ENCODE data around the gene FAM171A2.

The FAM171A2 gene

DNA sequence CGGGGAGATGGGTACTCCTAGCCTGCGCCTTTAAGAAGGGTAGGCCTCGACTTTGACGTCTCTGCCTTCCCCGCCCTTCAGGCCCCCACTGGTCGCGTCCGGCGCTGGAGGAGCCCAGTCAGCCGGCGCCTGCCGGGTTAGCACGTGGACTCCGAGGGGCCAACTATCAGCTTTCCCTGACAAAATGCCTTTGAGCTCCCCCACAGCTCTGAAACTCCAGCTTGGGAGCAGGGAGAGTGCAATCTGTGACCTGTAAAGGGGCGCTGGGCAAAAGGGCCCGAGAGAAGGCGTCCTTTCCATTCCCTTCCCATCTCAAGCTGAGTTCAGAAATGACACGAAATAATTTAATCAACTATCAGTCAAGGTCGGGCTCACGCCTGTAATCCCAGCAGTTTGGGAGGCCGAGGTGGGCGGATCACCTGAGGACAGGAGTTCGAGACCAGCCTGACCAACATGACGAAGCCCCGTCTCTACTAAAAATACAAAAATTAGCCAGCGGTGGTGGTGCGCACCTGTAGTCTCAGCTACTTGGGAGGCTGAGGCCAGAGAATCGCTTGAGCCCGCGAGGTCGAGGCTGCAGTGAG, 36.7 kb downstream of the FAM171A2 start:
- Mint-ChIP-seq H3K4me1 (peaks cover 46% of the 10 kb centered on the region), H3K9me3 (no peaks in the 10 kb centered on the region), H3K4me3 (peak overlapping the region; percentile 79 to 85), H3K27ac (peak overlapping the region in 1 of 2 donors; percentile 59), H3K27me3 (no peaks in the 10 kb centered on the region)
- DNase-seq, result peak; percentile 92 to 97
- ATAC-seq, result peak; percentile 81

DNA sequence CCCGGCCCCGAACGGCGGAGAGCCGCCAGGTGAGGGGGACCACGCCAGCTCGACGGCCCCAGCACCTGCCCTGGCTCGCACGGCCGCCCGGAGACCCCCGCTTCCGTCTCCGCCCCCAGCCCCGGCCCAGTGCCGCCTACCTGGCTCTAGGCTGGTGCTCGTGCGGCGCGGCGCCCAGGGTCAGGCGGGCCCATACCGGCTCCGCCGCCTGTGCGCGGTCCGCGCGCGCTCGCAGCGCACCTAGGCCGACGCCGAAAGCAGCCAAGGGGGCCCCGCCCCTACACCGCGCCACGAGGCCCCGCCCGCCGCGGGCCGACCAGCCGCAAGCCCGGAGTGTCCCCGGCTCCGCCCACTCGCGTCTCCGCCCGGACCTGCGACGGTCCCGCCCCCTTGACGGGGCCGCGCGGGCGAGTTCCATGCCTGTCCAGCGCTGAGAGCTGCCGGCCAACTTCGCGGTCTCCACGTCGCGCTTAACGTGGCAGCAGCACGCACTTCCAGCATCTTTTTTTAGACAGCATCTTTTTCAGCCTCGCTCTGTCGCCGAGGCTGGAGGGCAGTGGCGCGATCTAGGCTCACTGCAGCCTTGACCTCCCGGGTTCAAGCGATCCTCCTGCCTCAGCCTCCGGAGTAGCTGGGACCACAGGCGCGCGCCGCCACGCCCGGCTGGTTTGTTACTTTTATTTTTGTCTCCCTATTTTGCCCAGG, 38.9 kb downstream of the FAM171A2 start, which contains the start of gene SLC25A39:
SLC25A39 (minus strand) TSS at position 253 of the 705 bp plus-strand sequence. CDS start 1,261 bp downstream, outside the sequence.
- peak; percentile 95 to 98 for DNase-seq
- peak; percentile 83 for ATAC-seq
- peak within 1 kb of the TSS; percentile 95 to 97 for H3K27ac Mint-ChIP-seq
- H3K9me3 Mint-ChIP-seq, result no peaks in the 10 kb centered on the region
- H3K27me3 Mint-ChIP-seq, result no peaks in the 10 kb centered on the region
- H3K4me1 Mint-ChIP-seq, result peaks cover 37% of the 10 kb centered on the region
- H3K4me3 Mint-ChIP-seq, result peak within 1 kb of the TSS; percentile 96 to 97

DNA sequence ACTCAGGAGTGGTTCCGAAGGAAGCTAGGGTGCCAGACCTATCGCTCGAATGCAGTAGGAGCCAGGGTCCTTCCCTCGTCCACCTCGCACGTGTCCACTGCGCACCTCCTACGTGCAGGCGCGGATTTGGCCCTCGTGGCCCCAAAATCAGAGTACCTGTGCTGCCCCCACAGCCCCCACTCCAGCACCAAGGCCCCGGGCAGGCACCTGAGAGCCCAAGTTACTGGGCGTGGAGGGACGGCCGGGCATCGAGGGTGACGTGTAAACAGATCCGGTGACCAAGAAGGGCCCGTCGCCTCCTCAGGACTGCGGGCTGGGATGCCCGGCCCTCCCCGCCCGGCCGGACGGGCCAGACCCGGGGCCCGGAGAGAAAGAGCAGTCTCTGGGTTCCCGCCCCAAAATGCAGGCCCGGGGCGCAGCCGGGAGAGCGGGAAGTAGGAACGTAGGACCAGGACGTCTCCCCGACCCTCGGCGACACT, 39.5 kb downstream of the FAM171A2 start:
- no peak for DNase-seq
- Mint-ChIP-seq H3K9me3 (no peaks in the 10 kb centered on the region), H3K4me3 (peak overlapping the region; percentile 87 to 97), H3K4me1 (peaks cover 37% of the 10 kb centered on the region), H3K27me3 (no peaks in the 10 kb centered on the region), H3K27ac (peak overlapping the region; percentile 48 to 62)
- ATAC-seq, result peak; percentile 0

DNA sequence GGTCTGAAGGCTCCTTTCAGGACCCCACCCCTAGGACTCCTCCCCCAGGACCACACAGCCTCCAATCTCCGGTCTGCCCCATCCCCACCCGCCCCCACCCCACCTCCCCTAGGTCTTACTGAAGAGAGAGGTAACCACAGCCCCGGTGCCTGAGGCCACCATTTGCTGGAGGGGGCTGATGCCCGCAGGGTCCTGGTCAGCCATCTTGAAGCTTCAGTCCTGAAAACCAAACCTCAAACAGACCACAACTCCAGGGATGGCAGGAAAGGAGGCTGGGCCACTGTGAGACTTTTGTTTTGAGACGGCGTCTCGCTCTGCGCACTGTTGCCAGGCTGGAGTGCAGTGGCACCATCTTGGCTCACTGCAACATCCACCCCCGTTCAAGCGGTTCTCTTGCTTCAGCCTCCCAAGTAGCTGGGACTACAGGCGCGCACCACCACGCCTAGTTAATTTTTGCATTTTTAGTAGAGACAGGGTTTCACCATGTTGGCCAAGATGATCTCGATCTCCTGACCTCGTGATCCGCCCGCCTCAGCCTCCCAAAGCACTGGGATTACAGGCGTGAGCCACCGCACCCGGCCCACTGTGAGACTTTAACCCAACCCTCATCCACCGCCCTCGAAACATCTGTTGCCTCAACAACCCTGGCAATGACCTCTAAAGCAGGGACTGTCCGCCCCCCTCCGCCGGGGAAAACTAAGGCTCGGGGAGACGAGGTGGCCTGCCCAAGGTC, 40.1 kb downstream of the FAM171A2 start:
- Mint-ChIP-seq H3K4me1 (peaks cover 37% of the 10 kb centered on the region), H3K27ac (peak overlapping the region in 1 of 2 donors; percentile 48), H3K9me3 (no peaks in the 10 kb centered on the region), H3K27me3 (no peaks in the 10 kb centered on the region), H3K4me3 (peak overlapping the region; percentile 87 to 97)
- ATAC-seq (no peak), DNase-seq (no peak)

- DNase-seq, result no peak
- Mint-ChIP-seq H3K4me3 (peak overlapping the region in 1 of 2 donors; percentile 5), H3K9me3 (no peaks in the 10 kb centered on the region), H3K4me1 (peaks cover 37% of the 10 kb centered on the region), H3K27ac (no peak overlapping the region), H3K27me3 (peaks cover 10% of the 10 kb centered on the region)
- no peak for ATAC-seq
These were observed 41.3 kb downstream of the FAM171A2 start for GRCh38 chr17:44322236-44322895.

DNA sequence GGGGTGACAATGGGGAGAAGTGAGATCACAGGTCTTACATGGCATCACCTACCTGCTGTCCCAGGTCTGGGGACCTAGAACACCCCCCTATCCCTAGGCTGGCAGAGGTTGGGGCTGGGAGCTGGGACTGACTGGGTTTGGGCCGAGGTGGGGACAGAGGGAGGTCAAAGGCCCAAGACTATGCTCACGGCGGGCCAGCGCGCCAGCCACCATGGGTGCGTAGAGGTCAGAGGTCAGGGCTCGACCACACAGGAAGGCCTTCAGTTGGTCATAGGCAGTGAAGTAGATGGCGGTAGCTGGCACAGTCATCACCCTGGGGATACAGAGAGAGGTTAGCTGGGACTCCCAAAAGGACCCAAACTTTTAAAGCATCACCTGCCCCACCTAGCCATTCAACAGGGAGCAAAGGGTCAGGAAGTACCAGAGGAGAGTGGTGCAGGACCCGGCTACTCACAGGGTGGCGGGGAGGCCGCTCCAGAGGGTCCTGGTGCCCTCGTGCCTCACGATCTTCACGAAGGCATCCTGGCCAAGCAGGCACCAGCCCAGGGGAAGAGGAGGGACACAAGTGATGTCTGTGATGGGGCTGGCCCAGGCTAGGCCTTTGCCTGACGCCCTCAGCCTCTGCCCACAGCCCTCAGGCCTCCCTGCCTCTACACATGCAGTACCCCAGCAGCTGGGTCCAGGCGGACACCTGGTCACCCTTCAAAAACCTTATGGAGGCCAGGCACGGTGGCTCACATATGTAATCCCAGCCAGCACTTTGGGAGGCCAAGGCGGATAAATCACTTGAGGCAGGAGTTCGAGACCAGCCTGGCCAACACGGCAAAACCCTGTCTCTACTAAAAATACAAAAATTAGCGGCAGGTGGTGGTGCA, 42.2 kb downstream of the FAM171A2 start:
- DNase-seq, result no peak
- ATAC-seq, result no peak
- Mint-ChIP-seq H3K4me1 (peaks cover 33% of the 10 kb centered on the region), H3K9me3 (no peaks in the 10 kb centered on the region), H3K4me3 (no peak overlapping the region), H3K27me3 (peaks cover 19% of the 10 kb centered on the region), H3K27ac (no peak overlapping the region)

GRCh38 chr17:44320066-44320465, 43.6 kb downstream of the FAM171A2 start:
- peaks cover 33% of the 10 kb centered on the region for H3K27me3 Mint-ChIP-seq
- no peak for ATAC-seq
- H3K4me3 Mint-ChIP-seq, result no peak overlapping the region
- no peaks in the 10 kb centered on the region for H3K9me3 Mint-ChIP-seq
- H3K27ac Mint-ChIP-seq, result no peak overlapping the region
- no peak for DNase-seq
- H3K4me1 Mint-ChIP-seq, result peaks cover 37% of the 10 kb centered on the region

DNA sequence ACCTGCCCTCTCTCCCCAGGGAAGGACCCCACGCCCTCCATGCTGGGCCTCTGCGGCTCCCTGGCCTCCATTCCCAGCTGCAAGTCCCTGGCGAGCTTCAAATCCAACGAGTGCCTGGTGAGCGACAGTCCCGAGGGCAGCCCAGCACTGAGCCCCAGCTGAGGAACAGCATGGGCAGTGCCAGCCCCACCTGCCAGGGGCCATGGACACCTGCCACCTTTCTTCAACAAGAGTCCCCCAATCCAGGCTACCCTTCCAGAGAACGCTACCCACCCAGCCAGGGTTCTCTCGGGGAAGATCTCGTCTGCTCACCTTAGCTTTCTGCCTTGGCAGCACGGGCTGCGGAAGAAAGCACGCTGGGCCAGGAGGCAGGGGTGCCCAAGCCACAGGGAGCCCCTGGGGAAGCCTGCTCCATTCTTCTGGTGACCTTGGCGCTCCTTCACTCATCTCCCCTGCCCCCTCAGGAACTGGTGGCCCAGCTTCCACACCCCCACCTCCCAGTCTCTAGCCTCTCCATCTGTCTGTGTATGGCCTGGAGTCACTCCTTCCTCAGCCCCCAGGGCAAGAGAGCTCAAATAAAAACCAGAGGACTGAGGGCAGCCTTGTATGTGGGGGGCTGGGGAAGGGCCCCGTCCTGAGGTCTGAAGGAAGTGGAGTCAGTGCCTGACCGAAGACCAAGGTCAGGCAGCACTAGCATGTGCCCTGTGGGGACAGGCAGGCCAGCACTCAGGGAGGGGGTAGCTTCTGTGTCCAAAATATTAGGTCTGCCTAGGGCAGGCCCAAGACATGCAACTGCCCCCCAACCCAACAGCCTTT, 45.4 kb downstream of the FAM171A2 start:
- DNase-seq (no peak), ATAC-seq (no peak)
- Mint-ChIP-seq H3K4me3 (no peak overlapping the region), H3K9me3 (no peaks in the 10 kb centered on the region), H3K27ac (peak overlapping the region in 1 of 2 donors; percentile 88), H3K27me3 (peaks cover 51% of the 10 kb centered on the region), H3K4me1 (peaks cover 27% of the 10 kb centered on the region)

DNA sequence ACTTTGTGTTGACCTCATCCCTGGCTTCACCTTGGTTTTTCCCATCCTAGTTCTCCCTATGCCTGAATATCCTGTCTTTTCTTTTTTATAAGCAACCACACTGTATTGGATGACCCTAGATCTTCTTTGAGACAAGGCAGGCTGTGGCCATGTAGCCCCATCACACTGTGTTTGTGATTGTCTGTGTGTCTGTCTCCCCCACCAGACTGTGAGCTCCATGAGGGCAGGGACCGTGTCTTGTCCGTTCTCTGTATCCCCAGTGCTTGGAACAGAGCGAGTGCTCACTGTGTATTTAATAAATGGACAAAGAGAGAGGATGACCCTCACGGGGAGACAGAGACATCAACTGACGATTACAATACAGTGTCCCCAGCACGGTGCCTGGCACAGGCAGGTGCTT, 46.1 kb downstream of the FAM171A2 start:
- H3K4me3 Mint-ChIP-seq, result no peak overlapping the region

DNA sequence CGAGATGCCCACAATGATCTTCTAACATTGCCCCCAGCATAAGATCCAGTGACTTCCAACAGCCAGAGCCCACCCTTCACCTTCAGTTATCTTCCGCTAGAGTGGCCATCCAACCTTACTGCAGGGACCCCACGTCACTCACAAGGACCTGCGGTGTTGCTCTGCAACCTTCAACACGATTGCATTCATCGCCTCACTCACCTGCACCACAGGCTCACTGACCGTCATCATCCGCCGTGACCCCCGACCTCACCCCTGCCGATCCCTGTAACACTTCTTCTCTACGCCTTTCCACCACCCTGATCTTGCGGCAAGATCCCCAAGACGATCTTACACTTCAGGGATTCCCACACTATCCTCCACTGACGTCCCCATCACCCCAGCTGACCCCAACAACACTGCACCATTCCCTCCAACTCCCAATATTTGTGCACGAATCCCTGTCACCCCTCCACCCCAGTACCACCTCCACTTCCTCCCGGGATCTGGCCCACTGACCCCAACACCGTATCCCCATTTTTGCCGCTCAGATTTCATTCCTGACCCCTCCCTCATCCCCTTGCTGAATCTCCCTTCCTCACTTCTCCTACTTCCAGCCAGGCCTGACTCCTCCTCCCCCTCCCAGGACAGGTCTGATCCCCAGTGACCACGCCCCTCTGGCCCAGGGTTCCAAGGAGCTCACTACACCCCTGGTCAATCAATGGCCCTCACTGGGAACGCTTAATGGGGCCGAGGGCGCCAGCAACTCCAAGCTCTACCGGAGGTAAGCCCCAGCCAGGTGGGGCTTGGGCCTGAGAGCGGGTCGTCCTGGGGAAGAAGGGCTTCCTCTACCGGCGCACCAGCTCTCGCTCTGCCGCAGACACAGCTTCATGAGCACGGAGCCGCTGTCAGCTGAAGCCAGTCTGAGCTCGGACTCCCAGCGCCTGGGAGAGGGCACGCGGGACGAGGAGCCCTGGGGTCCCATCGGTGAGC, 47.6 kb downstream of the FAM171A2 start:
- H3K4me3 Mint-ChIP-seq, result peak overlapping the region; percentile 82 to 83
- H3K27ac Mint-ChIP-seq, result peak overlapping the region in 1 of 2 donors; percentile 27

More for the DNA sequence above, 46.1 kb downstream of the FAM171A2 start:
- DNase-seq (no peak), ATAC-seq (no peak)
- Mint-ChIP-seq H3K9me3 (no peaks in the 10 kb centered on the region), H3K4me1 (peaks cover 19% of the 10 kb centered on the region), H3K27me3 (peaks cover 58% of the 10 kb centered on the region), H3K27ac (no peak overlapping the region)

GRCh38 chr17:44314869-44315661, 48.6 kb downstream of the FAM171A2 start:
- H3K27me3 Mint-ChIP-seq, result peaks cover 71% of the 10 kb centered on the region
- peak; percentile 45 to 49 for DNase-seq
- ATAC-seq, result peak; percentile 76

More for the DNA sequence above, 47.6 kb downstream of the FAM171A2 start:
- no peak for DNase-seq
- Mint-ChIP-seq H3K9me3 (no peaks in the 10 kb centered on the region), H3K27me3 (peaks cover 66% of the 10 kb centered on the region), H3K4me1 (peaks cover 13% of the 10 kb centered on the region)
- ATAC-seq, result no peak

DNA sequence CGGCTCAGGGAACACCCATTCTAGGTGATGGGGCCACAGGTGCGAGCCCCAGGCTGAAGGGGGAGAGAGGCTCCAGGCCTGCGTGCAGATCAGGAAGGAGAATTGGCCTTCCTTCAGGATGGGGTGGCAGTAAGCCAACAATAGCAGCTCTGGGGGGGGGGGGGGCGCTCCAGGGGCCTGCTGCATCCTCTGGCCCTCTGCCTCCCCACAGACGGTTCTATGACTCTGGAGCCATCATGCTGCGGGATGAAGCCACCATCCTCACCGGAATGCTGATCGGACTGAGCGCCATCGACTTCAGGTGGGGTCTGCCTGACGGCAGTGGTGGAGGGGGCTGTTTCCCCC, 49.2 kb downstream of the FAM171A2 start:
- ATAC-seq (no peak), DNase-seq (no peak)
- Mint-ChIP-seq H3K27me3 (peaks cover 77% of the 10 kb centered on the region), H3K4me3 (peak overlapping the region; percentile 73 to 83), H3K9me3 (no peaks in the 10 kb centered on the region), H3K27ac (no peak overlapping the region), H3K4me1 (peaks cover 19% of the 10 kb centered on the region)

More at GRCh38 chr17:44314869-44315661, 48.6 kb downstream of the FAM171A2 start:
- peaks cover 14% of the 10 kb centered on the region for H3K4me1 Mint-ChIP-seq
- peak overlapping the region; percentile 82 to 83 for H3K4me3 Mint-ChIP-seq
- H3K27ac Mint-ChIP-seq, result no peak overlapping the region
- H3K9me3 Mint-ChIP-seq, result no peaks in the 10 kb centered on the region

Data from stimulated activated naive CD8-positive, alpha-beta T cell treated with anti-CD3 and anti-CD28 coated beads, Interleukin-15, amount 100 ng/mL, for 72 hours (primary cell).